Smooth muscle cell (in vitro differentiated cells): ENCODE data around the gene VSTM2A. TPM values are rescaled to one million over a fixed set of nuclear protein-coding genes. Genes with fewer than 3 reads are reported as not detected.

Source experiments
- DNase-seq: peaks from one replicate; lab custom pipeline; 2025; ENCODE audit not compliant: unreplicated experiment; lab: John Stamatoyannopoulos, UW
- H2AFZ ChIP-seq: fragments of 200-600 bp; sonication (generic); 2 replicates; pipeline ENCODE4 v1.6.0; 2016; ENCODE audit warnings: antibody characterized with exemption, low read depth, mild to moderate bottlenecking
- H3F3A ChIP-seq: fragments of 200-600 bp; sonication (generic); 2 replicates; pipeline ENCODE4 v1.6.0; 2017; ENCODE audit warnings: antibody characterized with exemption, low read depth
- H3K27ac ChIP-seq: fragments of 200-600 bp; sonication (generic); 2 replicates; pipeline ENCODE4 v1.5.1; 2016; ENCODE audit warnings: low read depth, mild to moderate bottlenecking
- H3K27me3 ChIP-seq: fragments of 200-600 bp; sonication (generic); 2 replicates; pipeline ENCODE4 v1.6.1; 2016; ENCODE audit warnings: low read depth, mild to moderate bottlenecking
- H3K36me3 ChIP-seq: fragments of 200-600 bp; sonication (generic); 2 replicates; pipeline ENCODE4 v1.5.1; 2016; ENCODE audit warnings: low read depth
- H3K4me1 ChIP-seq: fragments of 200-600 bp; sonication (generic); 2 replicates; pipeline ENCODE4 v1.5.1; 2016; ENCODE audit warnings: low read depth
- H3K4me2 ChIP-seq: fragments of 200-600 bp; sonication (generic); 2 replicates; pipeline ENCODE4 v1.6.0; 2016; ENCODE audit warnings: mild to moderate bottlenecking
- H3K4me3 ChIP-seq: fragments of 200-600 bp; sonication (generic); 2 replicates; pipeline ENCODE4 v1.5.1; 2016; ENCODE audit warnings: mild to moderate bottlenecking
- H3K79me2 ChIP-seq: fragments of 200-600 bp; sonication (generic); 2 replicates; pipeline ENCODE4 v1.6.0; 2016; ENCODE audit warnings: low read depth, mild to moderate bottlenecking
- H3K9ac ChIP-seq: fragments of 200-600 bp; sonication (generic); 2 replicates; pipeline ENCODE4 v1.6.0; 2016; ENCODE audit warnings: low read depth
- H3K9me3 ChIP-seq: fragments of 200-600 bp; sonication (generic); replicated peaks from 2 replicates; pipeline ENCODE4 v1.5.1; 2016; ENCODE audit warnings: low read depth
- H4K20me1 ChIP-seq: fragments of 200-600 bp; sonication (generic); 2 replicates; pipeline ENCODE4 v1.6.0; 2016; ENCODE audit warnings: low read depth
- CTCF ChIP-seq: fragments of 200-600 bp; sonication (generic); IDR thresholded peaks from 2 replicates; pipeline ENCODE4 v1.5.1; 2017; ENCODE audit warnings: borderline replicate concordance, mild to moderate bottlenecking, antibody characterized with exemption; ENCODE audit not compliant: insufficient read depth, poor library complexity, severe bottlenecking
- WGBS: methylation state at CpG from one replicate; pipeline ENCODE4 v1.1.7; 2016; ENCODE audit warnings: low lambda C conversion rate; 5-methylcytosine and 5-hydroxymethylcytosine counted together
- polyA plus RNA-seq: library from polyadenylated mRNA; unstranded; fragments of >200 nt; fragmentation: Nextera tagmentation; extraction: Ambion mirVana; gene quantifications from 2 replicates; pipeline ENCODE4 v1.2.1, GENCODE V29; 2016
- small RNA-seq: library from RNA; depleted of rRNA; stranded (forward); fragments of <200 nt; gene quantifications from one replicate; pipeline ENCODE3, GENCODE V24; 2014
- total RNA-seq: library from RNA; depleted of rRNA; stranded (reverse); fragments of >200 nt; gene quantifications from 2 replicates; pipeline ENCODE4 v1.2.3, GENCODE V29; 2014

VSTM2A gene
- total and polyA plus RNA-seq, 2 experiments from 2014 or later: 0.22 TPM; not detected in 1

- no peak for TF ChIP-seq CTCF
- Histone ChIP-seq H3K4me2 (no peak overlapping the region), H3K4me3 (no peak overlapping the region), H2AFZ (no peak overlapping the region), H3K4me1 (no peaks in the 10 kb centered on the region), H3K36me3 (no peaks in the 10 kb centered on the region), H3K79me2 (no peaks in the 10 kb centered on the region), H3K27ac (no peak overlapping the region), H3F3A (no peaks in the 10 kb centered on the region), H3K27me3 (peaks cover 5% of the 10 kb centered on the region), H3K9ac (no peak overlapping the region), H4K20me1 (no peaks in the 10 kb centered on the region), H3K9me3 (no peaks in the 10 kb centered on the region)
- no peak for DNase-seq
- 93% methylated on average over 2 of the region's 2 CpGs for WGBS
These were observed 54.6 kb downstream of the VSTM2A start for GRCh38 chr7:54596747-54597146.

GRCh38 chr7:54615537-54615936, 73.4 kb downstream of the VSTM2A start:
- H3K4me2 ChIP-seq: no peak overlapping the region
- H3K27ac ChIP-seq: no peak overlapping the region
- no peak for TF ChIP-seq CTCF
- DNase-seq: no peak
- H3F3A ChIP-seq: no peaks in the 10 kb centered on the region
- no peaks in the 10 kb centered on the region for H3K9me3 ChIP-seq
- 99% methylated on average over 2 of the region's 2 CpGs for WGBS
- no peak overlapping the region for H2AFZ ChIP-seq
- no peaks in the 10 kb centered on the region for H3K79me2 ChIP-seq
- H4K20me1 ChIP-seq: no peaks in the 10 kb centered on the region
- no peak overlapping the region for H3K4me3 ChIP-seq
- no peaks in the 10 kb centered on the region for H3K4me1 ChIP-seq
- no peaks in the 10 kb centered on the region for H3K36me3 ChIP-seq
- no peak overlapping the region for H3K9ac ChIP-seq
- no peaks in the 10 kb centered on the region for H3K27me3 ChIP-seq

Small RNAs within 50 kb of the gene (small RNA-seq; reads per million reads assigned to genes)
- not detected for gene RNU6-1125P

Other genes with a start within 250 kb of the VSTM2A start
- 1,596 and 1,699 TPM in 2 replicates for gene SEC61G, start 216.8 kb downstream of the VSTM2A start, total RNA-seq
- gene SEC61G, start 216.8 kb downstream of the VSTM2A start, polyA plus RNA-seq: 839 and 895 TPM in 2 replicates